Naive thymus-derived CD4-positive, alpha-beta T cell (primary cell): ENCODE data around the gene ETV3L. TPM values are rescaled to one million over a fixed set of nuclear protein-coding genes. Genes with fewer than 3 reads are reported as not detected.

ENCODE experiments used
- ATAC-seq: fragments of 150-1000 bp; cut with Tn5 transposase; 2 replicates; pipeline ENCODE4 v1.10.0; 2021; ENCODE audit warnings: mild to moderate bottlenecking, moderate library complexity
- CTCF ChIA-PET: fragments of 350-600 bp; sonication (Branson Sonifier 250); formaldehyde crosslinking; loops from one replicate; lab custom pipeline; 2021; ENCODE audit warnings: antibody characterized with exemption; lab: Charles Lee
- POLR2A ChIA-PET: fragments of 350-600 bp; sonication (Branson Sonifier 250); formaldehyde crosslinking; loops from one replicate; lab custom pipeline; 2021; ENCODE audit warnings: antibody characterized with exemption, inconsistent platforms; lab: Charles Lee
- DNase-seq, 9 donors: peaks; one replicate each; pipeline versions ENCODE4 v3.0.0 to v3.0.0-alpha.2; 2020 to 2022; ENCODE audit warnings: mixed read lengths in 1 of 9
- H3K27ac ChIP-seq: one replicate; pipeline ENCODE4 v1.7.0; 2013; ENCODE audit warnings: mild to moderate bottlenecking, low read depth, low read length, moderate library complexity
- H3K27me3 ChIP-seq, 2 donors: one replicate each; pipeline ENCODE4 v1.7.0; 2013; ENCODE audit warnings: low read length in 2 of 2, mild to moderate bottlenecking in 2 of 2, moderate library complexity in 2 of 2; ENCODE audit not compliant: control insufficient read depth in 2 of 2, insufficient read depth in 2 of 2
- H3K36me3 ChIP-seq, 3 experiments: 1 replicate in 2 of 3; 2 replicates in 1 of 3; pipeline ENCODE4 v1.7.0; 2013; ENCODE audit warnings: low read length in 3 of 3, mild to moderate bottlenecking in 3 of 3, moderate library complexity in 1 of 3; ENCODE audit not compliant: insufficient read depth in 3 of 3, control insufficient read depth in 2 of 3
- H3K4me1 ChIP-seq, 2 donors: one replicate each; pipeline ENCODE4 v1.7.0; 2013; ENCODE audit warnings: low read length in 2 of 2, mild to moderate bottlenecking in 2 of 2, moderate library complexity in 1 of 2; ENCODE audit not compliant: control insufficient read depth in 2 of 2, insufficient read depth in 2 of 2
- H3K4me3 ChIP-seq: 2 replicates; pipeline ENCODE4 v1.7.0; 2013; ENCODE audit warnings: mild to moderate bottlenecking, low read length
- H3K9me3 ChIP-seq, 3 experiments: 1 replicate in 2 of 3; 2 replicates in 1 of 3; pipeline ENCODE4 v1.7.0; 2013; ENCODE audit warnings: low read length in 3 of 3; ENCODE audit not compliant: control insufficient read depth in 2 of 3
- H3K27ac Mint-ChIP-seq, 9 donors: one replicate each; pipeline ENCODE4 v1.8.0; 2020 to 2022; ENCODE audit warnings: mixed read lengths in 9 of 9, mild to moderate bottlenecking in 8 of 9, moderate library complexity in 5 of 9, inconsistent platforms in 2 of 9
- H3K27me3 Mint-ChIP-seq, 5 donors: one replicate each; pipeline ENCODE4 v1.8.0; 2021 to 2022; ENCODE audit warnings: mixed read lengths in 5 of 5, mild to moderate bottlenecking in 1 of 5
- H3K36me3 Mint-ChIP-seq, 5 donors: one replicate each; pipeline ENCODE4 v1.8.0; 2020 to 2022; ENCODE audit warnings: mixed read lengths in 5 of 5, mild to moderate bottlenecking in 3 of 5, inconsistent platforms in 1 of 5
- H3K4me1 Mint-ChIP-seq, 7 donors: one replicate each; pipeline ENCODE4 v1.8.0; 2020 to 2022; ENCODE audit warnings: mixed read lengths in 7 of 7, mild to moderate bottlenecking in 3 of 7, inconsistent platforms in 1 of 7
- H3K4me3 Mint-ChIP-seq, 10 donors: one replicate each; pipeline ENCODE4 v1.8.0; 2020 to 2022; ENCODE audit warnings: mild to moderate bottlenecking in 10 of 10, mixed read lengths in 10 of 10, moderate library complexity in 6 of 10, inconsistent platforms in 2 of 10
- H3K9me3 Mint-ChIP-seq, 11 donors: one replicate each; pipeline ENCODE4 v1.8.0; 2020 to 2022; ENCODE audit warnings: mixed read lengths in 11 of 11, mild to moderate bottlenecking in 4 of 11, inconsistent platforms in 1 of 11, moderate library complexity in 1 of 11
- intact Hi-C, 2 donors: fragments of 100-400 bp; cut with micrococcal nuclease; formaldehyde crosslinking; loops; one replicate each; pipeline ENCODE4 v1.15.1; 2023
- polyA plus RNA-seq, 2 donors: library from polyadenylated mRNA; unstranded; fragments of 300-500 nt; fragmentation: Illumina TruSeq; gene quantifications; one replicate each; pipeline ENCODE4 v1.2.3, GENCODE V29; 2021
- total RNA-seq, 6 experiments: library from RNA in 5 of 6; stranded (reverse) in 5 of 6; gene quantifications; 1 replicate in 5 of 6; 2 replicates in 1 of 6; pipeline ENCODE4 v1.2.3 and lab custom pipeline; 2021 to 2026

Gene ETV3L
- total and polyA plus RNA-seq, 7 experiments from 2014 or later = not detected

- peaks cover 0 to 4% of the 10 kb centered on the region in 2 donors for H3K4me1 ChIP-seq
- Mint-ChIP-seq H3K4me3 (no peak overlapping the region), H3K36me3 (no peaks in the 10 kb centered on the region), H3K4me1 (peaks cover 0 to 8% (median 0%) of the 10 kb centered on the region in 7 donors), H3K9me3 (no peaks in the 10 kb centered on the region), H3K27ac (no peak overlapping the region), H3K27me3 (peaks cover 0 to 25% (median 4%) of the 10 kb centered on the region in 5 donors)
- no peak overlapping the region for H3K27ac ChIP-seq
- H3K4me3 ChIP-seq = no peak overlapping the region
- no peaks in the 10 kb centered on the region for H3K36me3 ChIP-seq
- no peaks in the 10 kb centered on the region for H3K9me3 ChIP-seq
- POLR2A ChIA-PET = no interaction called here
- intact Hi-C loops = no loop called here
- H3K27me3 ChIP-seq = no peaks in the 10 kb centered on the region
- ATAC-seq (no peak), DNase-seq (no peak)
- CTCF ChIA-PET = interaction anchor here (0.6 to 11.3 kb wide), 2 partner anchors 68 to 74 kb away, joined by 3 to 292 read pairs; no protein-coding TSS in a partner anchor
These were observed 13.3 kb downstream of the ETV3L start for GRCh38 chr1:157086299-157086698.

DNA sequence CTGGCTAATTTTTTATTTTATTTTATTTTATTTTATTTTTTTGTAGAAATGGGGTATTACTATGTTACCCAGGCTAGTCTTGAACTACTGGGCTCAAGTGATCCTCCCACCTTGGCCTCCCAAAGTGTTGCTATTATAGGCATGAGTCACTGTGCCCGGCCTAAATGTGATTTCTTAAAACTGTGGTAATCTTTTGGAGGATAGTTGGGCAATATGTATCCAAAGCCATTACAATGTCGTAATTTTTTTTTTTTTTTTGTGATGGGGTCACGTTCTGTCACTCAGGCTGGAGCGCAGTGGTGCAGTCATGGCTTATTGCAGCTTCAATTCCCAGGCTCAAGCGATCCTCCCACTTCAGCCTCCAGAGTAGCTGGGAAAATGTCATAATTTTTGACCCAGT, 14.2 kb downstream of the ETV3L start:
- intact Hi-C loops = no loop called here
- DNase-seq = no peak
- H3K36me3 Mint-ChIP-seq = no peaks in the 10 kb centered on the region

GRCh38 chr1:157084720-157085119, 14.9 kb downstream of the ETV3L start:
- Histone ChIP-seq H3K27ac (no peak overlapping the region), H3K9me3 (no peaks in the 10 kb centered on the region), H3K27me3 (no peaks in the 10 kb centered on the region), H3K36me3 (no peaks in the 10 kb centered on the region), H3K4me3 (no peak overlapping the region), H3K4me1 (no peaks in the 10 kb centered on the region)
- Mint-ChIP-seq H3K27ac (no peak overlapping the region), H3K4me1 (no peaks in the 10 kb centered on the region), H3K27me3 (peaks cover 0 to 23% (median 0%) of the 10 kb centered on the region in 5 donors), H3K36me3 (no peaks in the 10 kb centered on the region), H3K4me3 (no peak overlapping the region), H3K9me3 (no peaks in the 10 kb centered on the region)
- intact Hi-C loops = no loop called here
- DNase-seq = no peak
- ChIA-PET POLR2A (no interaction called here), CTCF (interaction anchor here (11.3 kb wide), 1 partner anchor 69 kb away, joined by 292 read pairs; no protein-coding TSS in a partner anchor)
- ATAC-seq = no peak

More for the DNA sequence above, 14.2 kb downstream of the ETV3L start:
- CTCF ChIA-PET = interaction anchor here (11.3 kb wide), 1 partner anchor 69 kb away, joined by 292 read pairs; no protein-coding TSS in a partner anchor
- ATAC-seq = peak; percentile 53
- Mint-ChIP-seq H3K4me3 (no peak overlapping the region), H3K9me3 (no peaks in the 10 kb centered on the region), H3K4me1 (peaks cover 0 to 5% (median 0%) of the 10 kb centered on the region in 7 donors), H3K27me3 (peaks cover 0 to 26% (median 4%) of the 10 kb centered on the region in 5 donors), H3K27ac (no peak overlapping the region)
- Histone ChIP-seq H3K4me3 (no peak overlapping the region), H3K4me1 (peaks cover 0 to 3% of the 10 kb centered on the region in 2 donors), H3K9me3 (no peaks in the 10 kb centered on the region), H3K27ac (no peak overlapping the region), H3K27me3 (no peaks in the 10 kb centered on the region), H3K36me3 (no peaks in the 10 kb centered on the region)
- POLR2A ChIA-PET = no interaction called here

DNA sequence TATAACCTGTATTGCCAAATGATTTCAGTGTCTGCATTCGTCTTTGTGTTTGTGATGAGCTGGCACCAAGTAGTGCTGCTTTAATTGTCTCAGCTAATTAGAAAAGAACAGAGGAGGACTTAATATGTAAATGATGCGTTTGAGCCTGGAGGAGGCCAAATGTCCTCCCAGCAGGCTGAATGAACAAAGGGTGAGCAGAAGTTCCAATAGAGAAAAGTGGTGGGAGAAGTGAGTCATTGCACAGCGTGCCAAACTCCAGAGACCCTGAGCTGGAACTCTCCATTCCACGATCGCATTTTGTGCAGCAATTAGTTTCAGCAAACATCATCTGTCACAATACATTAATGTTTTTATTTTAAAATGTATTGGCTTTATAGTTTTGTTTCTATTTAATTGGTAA, 17.9 kb downstream of the ETV3L start:
- CTCF ChIA-PET = interaction anchor here (1.3 to 2.8 kb wide), 3 partner anchors 9 to 76 kb away, joined by 4 to 10 read pairs (median 5); no protein-coding TSS in a partner anchor
- ATAC-seq (no peak), DNase-seq (no peak)
- no peaks in the 10 kb centered on the region for H3K4me1 ChIP-seq
- no peak overlapping the region for H3K4me3 ChIP-seq
- Mint-ChIP-seq H3K4me1 (no peaks in the 10 kb centered on the region), H3K27me3 (peaks cover 9 to 38% (median 10%) of the 10 kb centered on the region in 5 donors), H3K36me3 (no peaks in the 10 kb centered on the region), H3K27ac (no peak overlapping the region), H3K9me3 (peaks cover 0 to 2% (median 0%) of the 10 kb centered on the region in 11 donors), H3K4me3 (no peak overlapping the region)
- no peaks in the 10 kb centered on the region for H3K27me3 ChIP-seq
- POLR2A ChIA-PET = no interaction called here
- intact Hi-C loops = no loop called here
- H3K36me3 ChIP-seq = no peaks in the 10 kb centered on the region
- H3K9me3 ChIP-seq = no peaks in the 10 kb centered on the region
- no peak overlapping the region for H3K27ac ChIP-seq

GRCh38 chr1:157080714-157081113, 18.9 kb downstream of the ETV3L start:
- Histone ChIP-seq H3K27me3 (peaks cover 0 to 3% of the 10 kb centered on the region in 2 donors), H3K36me3 (no peaks in the 10 kb centered on the region), H3K27ac (no peak overlapping the region), H3K4me1 (no peaks in the 10 kb centered on the region), H3K4me3 (no peak overlapping the region), H3K9me3 (no peaks in the 10 kb centered on the region)
- POLR2A ChIA-PET = no interaction called here
- no peak overlapping the region for H3K4me3 Mint-ChIP-seq
- H3K27ac Mint-ChIP-seq = no peak overlapping the region
- intact Hi-C loops = no loop called here
- H3K27me3 Mint-ChIP-seq = peaks cover 9 to 45% (median 16%) of the 10 kb centered on the region in 5 donors
- no peaks in the 10 kb centered on the region for H3K4me1 Mint-ChIP-seq
- no peak for ATAC-seq
- CTCF ChIA-PET = interaction anchor here (1.3 to 2.8 kb wide), 3 partner anchors 10 to 77 kb away, joined by 4 to 10 read pairs (median 5); no protein-coding TSS in a partner anchor
- DNase-seq = no peak
- H3K9me3 Mint-ChIP-seq = peaks cover 0 to 2% (median 0%) of the 10 kb centered on the region in 11 donors
- no peaks in the 10 kb centered on the region for H3K36me3 Mint-ChIP-seq

DNA sequence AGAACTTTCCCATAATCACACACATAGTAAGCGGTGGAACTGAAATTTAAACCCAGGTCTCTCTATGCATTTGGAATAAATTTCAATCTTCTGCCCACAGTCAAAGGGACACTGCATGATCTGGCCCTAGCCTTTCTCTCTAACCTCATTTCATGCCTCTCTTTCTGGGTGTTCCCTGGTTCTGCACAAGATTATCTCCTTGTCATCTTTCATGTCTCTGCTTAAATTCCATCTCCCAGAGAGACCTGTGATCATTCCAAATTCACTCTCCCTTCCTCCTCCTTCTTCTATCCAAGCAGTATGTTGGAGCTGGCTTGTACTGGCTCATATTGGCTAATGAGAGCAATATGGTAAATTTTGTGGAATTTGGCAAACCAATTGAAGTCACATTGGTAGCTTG, 22.2 kb downstream of the ETV3L start:
- Histone ChIP-seq H3K36me3 (no peaks in the 10 kb centered on the region), H3K4me3 (no peak overlapping the region), H3K27ac (no peak overlapping the region), H3K4me1 (no peaks in the 10 kb centered on the region), H3K9me3 (no peaks in the 10 kb centered on the region), H3K27me3 (peaks cover 0 to 3% of the 10 kb centered on the region in 2 donors)
- peaks cover 0 to 11% (median 5%) of the 10 kb centered on the region in 7 donors for H3K4me1 Mint-ChIP-seq
- H3K36me3 Mint-ChIP-seq = no peaks in the 10 kb centered on the region
- POLR2A ChIA-PET = no interaction called here
- DNase-seq (no peak), ATAC-seq (no peak)
- H3K9me3 Mint-ChIP-seq = peaks cover 0 to 3% (median 0%) of the 10 kb centered on the region in 11 donors
- intact Hi-C loops = no loop called here
- peaks cover 20 to 52% (median 23%) of the 10 kb centered on the region in 5 donors for H3K27me3 Mint-ChIP-seq
- no peak overlapping the region for H3K4me3 Mint-ChIP-seq
- no peak overlapping the region for H3K27ac Mint-ChIP-seq
- CTCF ChIA-PET = interaction anchor here (0.9 kb wide), 1 partner anchor 13 kb away, joined by 3 read pairs; no protein-coding TSS in a partner anchor
